ENCODE measurements around the gene UBAC2.
A peak's percentile ranks its signal among the peaks of the same experiment; 100 is the strongest.

The UBAC2 gene

GRCh38 chr13:99267927-99268326 lies 67.3 kb downstream of the UBAC2 start:
- no peak for DNase-seq

DNA sequence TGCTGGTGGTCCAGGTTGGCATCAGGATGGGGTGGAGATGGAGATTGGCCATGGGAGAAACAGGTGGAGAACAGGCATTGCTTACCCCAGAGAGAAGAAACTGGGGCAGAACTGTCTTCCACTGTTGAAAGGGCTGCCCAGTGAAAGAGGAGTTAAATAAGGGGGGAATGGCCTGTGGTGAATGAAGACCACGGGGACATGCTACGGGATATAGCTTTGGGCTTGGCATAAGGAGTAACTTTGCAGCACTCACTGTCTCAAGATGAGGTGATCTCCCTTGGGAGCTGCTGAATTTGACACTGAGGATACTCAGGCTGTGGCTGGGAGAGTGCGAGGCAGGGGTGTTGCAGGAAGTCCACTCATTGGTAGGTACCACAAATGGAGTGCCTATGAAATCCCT lies 68.2 kb downstream of the UBAC2 start:
- no peak for DNase-seq

- peak in 4 of 58 donors; percentile 6 to 35 (median 10) for DNase-seq
These were observed 69.1 kb downstream of the UBAC2 start for GRCh38 chr13:99269627-99270241.

- no peak for DNase-seq
These were observed 69.9 kb downstream of the UBAC2 start for GRCh38 chr13:99270518-99270917.

DNA sequence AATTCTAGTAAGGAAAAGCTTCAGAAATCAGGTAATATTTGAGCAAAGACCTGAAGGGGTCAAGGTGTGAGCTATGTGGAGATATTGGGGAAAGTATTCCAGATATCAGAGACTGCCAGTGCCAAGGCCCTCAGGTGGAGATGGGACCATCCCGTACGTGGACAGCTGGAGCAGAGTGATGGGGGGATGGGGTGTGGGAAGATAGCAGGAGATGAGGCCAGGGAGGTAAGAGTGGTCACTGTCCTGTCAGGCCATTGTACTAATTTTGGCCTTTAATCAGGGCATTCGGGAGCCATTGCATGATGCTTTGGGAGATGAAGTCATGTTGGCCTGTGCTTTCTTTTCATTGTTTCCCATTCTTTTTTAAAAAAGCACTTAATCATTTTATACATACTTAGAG lies 70.6 kb downstream of the UBAC2 start:
- no peak for DNase-seq

DNA sequence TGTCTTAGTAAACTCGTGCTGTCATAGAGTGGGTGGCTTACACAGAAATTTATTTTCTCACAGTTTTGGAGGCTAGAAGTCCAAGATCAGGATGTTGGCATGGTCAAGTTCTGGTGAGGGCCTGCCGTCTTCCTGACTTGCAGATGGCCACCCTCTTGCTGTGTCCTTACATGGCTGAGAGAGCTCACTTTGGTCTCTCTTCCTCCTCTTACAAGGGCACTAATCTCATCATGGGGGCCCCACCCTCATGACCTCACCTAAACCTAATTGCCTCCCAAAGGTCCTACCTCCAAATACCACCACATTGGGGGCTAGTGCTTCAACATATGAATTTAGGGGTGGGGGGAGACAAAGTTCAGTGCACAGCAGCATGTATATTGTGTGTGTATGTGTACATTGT lies 71.8 kb downstream of the UBAC2 start:
- DNase-seq, result no peak

- DNase-seq, result no peak
These were observed 72.5 kb downstream of the UBAC2 start for GRCh38 chr13:99273128-99273527.

- DNase-seq, result no peak
These were observed 74.4 kb downstream of the UBAC2 start for GRCh38 chr13:99275093-99275469.

DNA sequence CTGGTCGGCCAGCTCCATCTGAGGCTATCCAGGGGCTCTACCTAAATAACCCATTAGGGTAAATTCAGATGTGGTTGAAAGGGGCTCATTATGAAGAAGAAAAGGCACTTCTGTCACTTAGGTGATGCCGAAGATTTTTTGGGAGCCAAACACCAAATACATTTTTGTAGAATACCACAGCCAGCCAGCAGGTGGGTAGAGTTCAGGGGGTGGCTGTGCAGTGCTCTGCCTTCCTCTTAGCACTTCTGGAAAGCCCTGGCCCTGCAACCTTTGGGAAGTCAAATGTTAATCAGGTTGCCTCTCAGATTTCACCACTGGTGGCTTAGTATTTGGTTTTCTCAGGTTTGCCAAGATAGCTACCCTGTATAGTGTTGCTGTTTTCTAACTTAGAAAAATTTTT lies 76.1 kb downstream of the UBAC2 start:
- no peak for DNase-seq

- DNase-seq, result no peak
These were observed 77.0 kb downstream of the UBAC2 start for GRCh38 chr13:99277629-99278028.

- DNase-seq, result no peak
These were observed 77.5 kb downstream of the UBAC2 start for GRCh38 chr13:99278200-99278599.

- DNase-seq, result no peak
These were observed 78.2 kb downstream of the UBAC2 start for GRCh38 chr13:99278843-99279242.

GRCh38 chr13:99279637-99280036 lies 79.0 kb downstream of the UBAC2 start:
- DNase-seq, result no peak

GRCh38 chr13:99280166-99280565 lies 79.5 kb downstream of the UBAC2 start:
- no peak for DNase-seq

DNA sequence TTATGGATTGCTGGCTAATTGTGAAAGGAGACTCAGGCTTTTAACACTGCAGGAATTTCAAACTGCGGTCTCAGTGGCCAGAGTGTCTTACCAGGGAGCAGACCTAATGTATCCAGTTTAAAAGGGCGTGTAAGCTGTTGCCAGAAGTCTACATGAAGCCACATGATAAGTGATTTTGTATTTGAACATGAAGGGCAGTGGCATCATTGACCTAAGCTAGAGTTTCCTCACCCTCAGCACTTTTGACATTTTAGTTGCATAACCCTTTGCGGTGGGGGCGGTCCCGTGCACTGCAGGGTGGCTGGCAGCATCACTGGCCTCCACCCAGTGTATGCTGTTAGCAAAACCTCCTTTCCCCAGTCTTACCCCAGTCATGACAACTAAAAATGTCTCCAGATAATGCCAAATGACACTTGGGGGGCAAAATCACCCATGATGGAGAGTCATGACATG lies 81.2 kb downstream of the UBAC2 start:
- DNase-seq, result no peak

DNA sequence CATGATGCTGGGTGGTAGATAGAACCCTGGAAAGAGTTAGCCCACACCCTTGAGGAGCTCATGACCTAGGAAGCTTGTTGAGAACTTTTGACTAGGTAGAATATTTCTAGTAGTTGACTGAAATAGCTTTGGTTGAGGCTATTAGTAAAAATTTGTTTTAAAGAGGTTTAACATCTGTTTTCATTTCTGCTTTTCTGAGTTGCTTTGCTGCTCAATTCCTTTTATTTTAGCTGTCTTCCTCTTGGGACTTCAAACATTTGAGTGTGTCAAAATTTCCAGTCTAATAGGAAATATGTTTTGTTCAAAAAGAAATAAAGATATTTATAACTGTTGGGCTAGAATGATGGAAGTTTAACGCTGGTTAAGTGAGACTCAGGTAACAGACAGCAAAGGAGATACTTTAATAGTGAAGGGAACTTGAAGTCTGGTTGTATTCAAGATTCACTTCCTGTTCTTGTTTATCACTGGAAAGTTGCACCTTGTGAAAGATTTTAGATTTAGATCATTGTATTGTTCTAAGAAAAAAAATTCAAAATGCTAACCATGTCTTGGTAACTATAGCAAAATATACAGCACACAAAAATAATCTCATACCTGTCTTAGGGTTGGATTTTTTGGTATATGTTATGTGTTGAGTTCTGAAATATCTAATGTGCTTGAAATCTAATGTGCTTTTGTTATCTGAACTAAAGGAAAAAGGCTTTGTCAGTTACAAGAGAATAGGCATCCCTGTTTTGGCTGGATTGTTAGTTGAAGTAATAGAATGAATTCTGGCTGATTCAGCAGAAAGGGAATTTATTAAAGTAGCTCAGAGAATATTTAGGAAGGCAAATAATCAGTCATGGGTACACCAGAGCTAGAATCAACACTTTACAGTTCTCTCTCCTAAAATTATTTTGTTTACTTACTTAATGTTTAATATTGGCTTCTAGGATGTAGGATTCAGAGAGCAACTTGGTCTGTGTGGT lies 81.9 kb downstream of the UBAC2 start:
- DNase-seq, result no peak

GRCh38 chr13:99285432-99286182 lies 85.0 kb downstream of the UBAC2 start:
- DNase-seq, result no peak

DNA sequence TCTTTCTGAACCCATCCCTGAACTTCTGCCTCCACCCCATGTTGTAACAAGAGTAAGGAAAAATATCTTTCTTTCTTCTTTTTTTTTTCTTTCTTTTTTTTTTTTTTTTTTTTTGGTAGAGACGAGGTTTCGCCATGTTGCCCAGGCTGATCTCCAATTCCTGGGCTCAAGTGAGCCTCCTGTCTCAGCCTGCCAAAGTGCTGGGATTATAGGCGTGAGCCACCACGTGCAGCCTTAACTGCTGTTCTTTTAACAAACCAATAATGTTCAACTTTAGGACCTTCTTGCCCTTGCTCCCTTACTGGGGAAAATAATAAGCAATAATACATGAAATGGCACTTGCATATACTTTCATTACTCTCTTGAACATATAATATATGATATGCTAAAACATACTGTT lies 86.9 kb downstream of the UBAC2 start:
- no peak for DNase-seq

- no peak for DNase-seq
These were observed 87.4 kb downstream of the UBAC2 start for GRCh38 chr13:99288089-99288488.

- DNase-seq, result no peak
These were observed 88.6 kb downstream of the UBAC2 start for GRCh38 chr13:99289271-99289670.

DNA sequence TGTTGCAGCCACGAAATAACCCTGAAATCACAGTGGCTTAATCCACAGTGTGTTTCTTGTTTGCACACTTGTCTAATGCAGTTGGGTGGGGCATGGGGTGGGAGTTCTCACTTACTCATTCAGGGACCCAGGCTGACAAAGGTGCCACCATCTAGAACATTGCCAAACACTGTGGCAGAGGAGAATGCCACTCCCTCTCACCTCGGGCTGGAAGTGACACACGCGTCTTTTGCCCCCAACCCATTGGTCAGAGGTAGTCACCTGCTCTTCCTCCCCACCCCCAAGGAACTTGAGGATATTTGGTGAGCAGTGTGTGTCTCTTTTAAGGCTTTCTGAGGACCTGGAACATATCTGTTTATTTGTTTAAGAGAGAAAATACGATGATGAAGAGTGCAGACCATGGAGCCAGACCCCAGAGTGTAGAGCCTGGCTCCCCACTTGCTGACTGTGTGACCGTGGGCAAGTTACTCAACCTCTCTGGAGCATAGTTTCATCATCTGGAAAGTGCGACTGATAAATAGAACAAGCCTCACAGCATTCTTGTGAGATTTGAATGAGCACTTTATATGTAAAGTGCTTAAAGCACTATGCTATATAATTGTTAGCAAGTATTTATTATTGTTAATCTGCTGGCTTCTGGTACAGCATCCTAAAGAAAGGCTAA lies 89.2 kb downstream of the UBAC2 start:
- no peak for DNase-seq
